ENCODE measurements around the gene GTF3C2.

Gene GTF3C2

GRCh38 chr2:27356382-27357181 is at the start of gene GTF3C2:
Gene GTF3C2, minus strand, starts transcription at chr2:27356764. Its CDS starts 13,210 bp downstream, at chr2:27343554.
- peak; percentile 98 for DNase-seq

- peak; percentile 14 for DNase-seq
Measured at GRCh38 chr2:27400348-27401135, 44.0 kb upstream of the GTF3C2 start.

- DNase-seq: no peak
Measured at GRCh38 chr2:27398962-27399361, 42.4 kb upstream of the GTF3C2 start.

- no peak for DNase-seq
Measured at GRCh38 chr2:27393225-27393624, 36.7 kb upstream of the GTF3C2 start.

GRCh38 chr2:27390822-27391679 is 34.5 kb upstream of the GTF3C2 start:
- DNase-seq: no peak

- no peak for DNase-seq
Measured at GRCh38 chr2:27381577-27382181, 25.1 kb upstream of the GTF3C2 start.

- peak; percentile 95 for DNase-seq
Measured at GRCh38 chr2:27380626-27381545, 24.3 kb upstream of the GTF3C2 start, which contains the start of gene ZNF513. Gene ZNF513, minus strand, starts transcription at chr2:27380734. Its CDS starts 208 bp downstream, at chr2:27380526.

- peak; percentile 25 for DNase-seq
Measured at GRCh38 chr2:27379836-27380625, 23.5 kb upstream of the GTF3C2 start.

- no peak for DNase-seq
Measured at GRCh38 chr2:27379383-27379835, 22.8 kb upstream of the GTF3C2 start.

GRCh38 chr2:27378809-27379290 is 22.3 kb upstream of the GTF3C2 start:
- no peak for DNase-seq

- no peak for DNase-seq
Measured at GRCh38 chr2:27378096-27378808, 21.7 kb upstream of the GTF3C2 start.

- no peak for DNase-seq
Measured at GRCh38 chr2:27377618-27378095, 21.1 kb upstream of the GTF3C2 start.

- DNase-seq: no peak
Measured at GRCh38 chr2:27376866-27377617, 20.5 kb upstream of the GTF3C2 start.

GRCh38 chr2:27376151-27376865 is 19.7 kb upstream of the GTF3C2 start:
- no peak for DNase-seq

- no peak for DNase-seq
Measured at GRCh38 chr2:27375513-27376099, 19.0 kb upstream of the GTF3C2 start.

GRCh38 chr2:27373567-27373966 is 17.0 kb upstream of the GTF3C2 start:
- DNase-seq: no peak

- no peak for DNase-seq
Measured at GRCh38 chr2:27372937-27373336, 16.4 kb upstream of the GTF3C2 start.
